GM12874 (cell line): ENCODE data around the gene ANKS1B.

Source experiments
- CTCF ChIP-seq: IDR thresholded peaks from 2 replicates; pipeline ENCODE4 v1.5.1; 2011; ENCODE audit warnings: low read depth, mild to moderate bottlenecking, control low read depth, low read length, moderate library complexity; ENCODE audit not compliant: insufficient read depth

Gene ANKS1B

DNA sequence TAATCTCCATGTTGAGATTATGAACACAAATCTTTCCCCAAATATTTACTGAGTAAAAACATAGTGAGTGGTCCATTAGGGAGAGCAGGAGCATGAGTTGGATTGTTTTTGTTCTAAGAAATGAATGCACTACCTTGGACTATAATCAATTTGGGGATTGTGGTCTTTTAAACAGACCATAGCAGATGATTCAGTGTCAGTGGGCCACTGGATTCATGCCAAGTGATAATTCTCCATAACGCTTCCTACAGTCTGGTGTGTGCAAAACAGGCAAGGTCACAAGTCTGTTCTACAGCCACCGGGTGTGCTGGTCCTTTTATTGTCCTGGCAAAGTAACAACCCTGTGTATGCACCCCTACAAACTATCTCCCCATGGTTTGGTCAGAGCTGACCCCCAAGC is 1073.3 kb downstream of the ANKS1B start:
- no peak for TF ChIP-seq CTCF

GRCh38 chr12:98909746-98910145 is 1075.0 kb downstream of the ANKS1B start:
- no peak for TF ChIP-seq CTCF

DNA sequence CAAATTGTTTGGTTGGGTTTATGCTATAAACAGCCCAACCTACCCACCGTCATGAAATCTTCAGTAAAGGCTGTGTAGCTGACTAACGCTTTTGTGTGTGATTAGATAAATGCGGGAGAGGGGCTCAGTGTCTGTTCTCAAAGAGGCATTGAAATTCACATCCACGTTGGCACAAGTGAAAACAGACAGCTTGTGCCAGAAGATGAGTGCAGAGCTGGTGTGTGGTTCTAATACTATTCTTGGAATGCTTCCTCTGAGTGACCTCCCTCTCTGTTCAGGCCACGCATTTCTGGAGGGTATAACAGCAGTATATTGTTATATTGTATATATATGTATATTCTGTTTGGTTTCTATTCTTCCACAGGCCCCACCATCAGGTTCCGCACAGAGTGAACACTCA is 1075.9 kb downstream of the ANKS1B start:
- TF ChIP-seq CTCF = no peak

DNA sequence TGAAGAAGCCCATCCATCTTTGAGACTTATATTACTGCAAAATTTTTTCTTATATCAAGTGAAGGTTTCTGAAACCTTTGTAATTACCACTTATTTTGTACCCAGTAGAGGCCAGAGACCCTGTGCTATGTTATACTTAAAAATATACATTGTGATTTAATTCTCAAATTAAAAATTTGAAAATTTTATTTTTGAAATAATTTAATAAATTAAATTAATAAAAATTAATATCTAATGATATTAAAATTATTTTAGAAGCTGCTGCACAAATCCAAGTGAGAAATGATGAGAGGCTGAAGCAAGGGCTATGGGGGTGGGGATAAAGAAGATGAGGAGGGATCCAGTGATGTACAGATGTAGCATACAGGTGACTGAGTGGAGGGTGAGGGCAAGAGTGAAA is 1080.9 kb downstream of the ANKS1B start:
- TF ChIP-seq CTCF = no peak

- TF ChIP-seq CTCF = no peak
These were observed 1083.5 kb downstream of the ANKS1B start for GRCh38 chr12:98901189-98901588.

DNA sequence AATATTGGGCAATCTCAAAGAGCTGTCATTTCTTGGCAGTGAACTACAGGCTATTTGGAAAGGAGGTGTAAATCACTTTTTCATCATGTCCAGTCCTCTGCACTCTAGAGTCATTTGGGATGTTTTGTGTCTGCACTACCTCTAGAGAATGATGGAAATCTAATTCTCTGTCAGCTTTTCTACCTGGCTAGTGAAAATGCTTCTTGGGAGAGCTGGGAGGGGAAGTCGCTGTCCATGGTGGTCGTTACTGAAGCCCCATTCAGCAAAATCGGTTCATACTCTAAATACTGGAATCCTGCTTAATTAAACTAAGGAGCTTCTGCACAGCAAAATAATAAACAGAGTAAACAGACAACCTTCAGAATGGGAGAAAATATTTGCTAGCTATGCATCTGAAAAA is 1087.8 kb downstream of the ANKS1B start:
- no peak for TF ChIP-seq CTCF

DNA sequence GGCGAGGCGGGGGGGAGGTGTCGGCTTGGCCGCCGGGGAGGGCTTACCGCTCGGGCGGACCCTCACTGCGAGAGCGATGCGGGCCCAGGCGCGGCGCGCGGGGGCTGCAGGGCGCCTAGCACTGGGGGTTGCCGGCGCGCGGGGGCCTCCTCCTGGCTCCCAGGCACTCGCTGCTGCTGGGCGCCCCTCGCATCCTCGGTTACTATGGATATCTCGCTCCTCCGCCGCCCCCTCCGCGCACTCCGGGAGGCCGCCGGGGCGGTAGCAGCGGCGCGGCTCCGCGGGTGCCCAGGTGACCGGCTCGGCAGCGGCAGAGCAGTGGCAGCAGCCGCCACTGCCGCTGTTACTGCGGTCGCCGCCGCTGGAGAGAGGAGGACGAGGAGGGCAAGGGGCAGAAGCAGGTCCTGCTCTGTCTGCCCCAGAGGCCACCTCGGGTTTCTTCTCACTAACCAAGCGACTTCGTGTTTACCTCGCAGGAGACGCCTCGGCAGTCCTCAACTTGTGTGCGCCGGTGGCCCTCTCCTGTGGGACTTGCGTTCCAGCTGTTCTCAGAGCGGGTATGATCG is 1089.6 kb downstream of the ANKS1B start:
- no peak for TF ChIP-seq CTCF
